Pancreas (tissue), 10 donors: ENCODE measurements around the gene TRAPPC3. TPM values are rescaled to one million over a fixed set of nuclear protein-coding genes. Genes with fewer than 3 reads are reported as not detected.

ENCODE experiments used
- ATAC-seq, 4 donors: fragments of 200-7000 bp; cut with Tn5 transposase; one replicate each; pipeline versions ENCODE4 v1.8.0 to v1.9.1; 2020; ENCODE audit warnings: mild to moderate bottlenecking in 4 of 4, moderate library complexity in 4 of 4
- DNase-seq, 6 donors: peaks; one replicate each; pipeline ENCODE4 v3.0.0-alpha.2; 2020
- FAIRE-seq: peaks from 2 replicates; lab custom pipeline; 2012; peaks lifted over from hg19 to GRCh38; lab: Jason Lieb, UNC
- H3K27ac ChIP-seq, 4 donors: fragments of 200-600 bp; sonication (generic); 1 replicate in 3 of 4; 2 replicates in 1 of 4; pipeline versions ENCODE4 v1.5.0 to v1.8.0; 2020
- H3K27me3 ChIP-seq, 4 donors: fragments of 200-600 bp; one replicate each; pipeline ENCODE4 v1.8.0; 2021
- H3K36me3 ChIP-seq, 3 donors: fragments of 200-600 bp; sonication (generic) in 1 of 3; one replicate each; pipeline versions ENCODE4 v1.5.0 to v1.8.0; 2020 to 2021
- H3K4me1 ChIP-seq, 3 donors: fragments of 200-600 bp; one replicate each; pipeline ENCODE4 v1.8.0; 2021
- H3K4me3 ChIP-seq, 4 donors: fragments of 200-600 bp; sonication (generic) in 2 of 4; one replicate each; pipeline versions ENCODE4 v1.5.0 to v1.8.0; 2020 to 2021
- H3K9me3 ChIP-seq, 4 donors: fragments of 200-600 bp; one replicate each; pipeline ENCODE4 v1.8.0; 2021
- WGBS, 2 donors: extraction: QIAGEN DNeasy Blood & Tissue Kit; methylation state at CpG; one replicate each; pipeline ENCODE4 v1.1.7; 2013; 5-methylcytosine and 5-hydroxymethylcytosine counted together
- intact Hi-C, 3 donors: fragments of 100-400 bp; cut with DNase I; formaldehyde crosslinking; loops; one replicate each; pipeline versions ENCODE4 v1.11.1 to v1.14.2; 2022
- polyA plus RNA-seq, 2 donors: library from polyadenylated mRNA; stranded (reverse); fragments of 200-250 nt; gene quantifications; one replicate each; pipeline ENCODE4 v1.2.3, GENCODE V29; 2013
- total RNA-seq, 6 donors: library from RNA; stranded (reverse); fragmentation: NEBNext Ultra II Directional in 4 of 6; extraction: Animal tissue kit (Norgen Biotek cat#: 25700) in 4 of 6; gene quantifications; one replicate each; pipeline versions ENCODE4 v1.2.1 to v1.2.4, GENCODE V29; 2021 to 2023
- TF ChIP-seq, protein P1 (sequence below), 4 donors: fragments of 200-600 bp; sonication (generic) in 3 of 4; IDR thresholded peaks; one replicate each; pipeline versions ENCODE4 v1.5.0 to v1.8.0; 2021; ENCODE audit warnings: antibody characterized with exemption in 4 of 4
- donor health status: healthy with polysubstance abuse.
- donor health status: DM: no; HTN: no; CAD: no; lungs with moderate emphysema.
- donor health status: DM: no; HTN: no; CAD: no.
- donor health status: control.
- donor health status: control.
- donor health status: Bipolar disorder and iron deficiency.
- donor health status: DM: yes; HTN: yes; CAD: no.
- donor health status: DM: no; HTN: no; CAD: no.
- donor health status: DM: no; HTN: no; CAD: no.
- donor health status: DM: yes; HTN: yes; CAD: no.

Gene TRAPPC3
- total and polyA plus RNA-seq, 8 donors, result 21.8 to 41.5 (median 27.0) TPM

DNA sequence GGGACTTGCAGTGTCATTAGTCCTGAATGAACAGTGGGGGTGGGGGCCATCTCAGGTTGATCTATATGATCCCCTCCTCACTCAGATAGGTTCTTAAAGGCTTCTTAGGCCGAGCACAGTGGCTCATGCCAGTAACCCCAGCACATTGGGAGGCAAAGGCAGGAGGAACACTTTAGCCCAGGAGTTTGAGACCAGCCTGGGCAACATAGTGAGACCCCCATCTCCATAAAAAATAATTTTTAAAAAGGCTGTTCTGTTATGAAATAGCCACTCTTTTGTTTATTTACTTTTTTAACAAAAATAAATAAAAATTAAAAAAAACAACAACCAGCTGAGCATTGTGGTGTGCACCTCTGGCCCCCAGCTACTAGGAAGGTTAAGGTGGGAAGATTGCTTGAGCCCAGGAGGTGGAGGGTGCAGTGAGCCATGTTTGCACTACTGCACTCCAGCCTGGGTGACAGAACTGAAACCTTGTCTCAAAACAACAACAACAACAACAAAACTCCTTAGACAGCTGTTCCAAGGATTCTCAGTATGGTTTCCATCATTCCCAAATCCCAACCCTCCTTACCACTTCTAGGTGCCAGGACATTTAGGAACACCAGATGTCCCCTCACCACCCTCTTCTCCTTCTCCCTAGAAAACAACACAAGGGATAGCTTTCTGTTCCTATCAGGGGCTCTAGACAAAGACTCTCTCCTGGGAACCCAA, 2.0 kb upstream of the TRAPPC3 start:
- Histone ChIP-seq H3K36me3 (no peaks in the 10 kb centered on the region), H3K9me3 (no peaks in the 10 kb centered on the region), H3K27me3 (no peaks in the 10 kb centered on the region), H3K4me1 (peaks cover 10 to 28% (median 14%) of the 10 kb centered on the region in 3 donors), H3K27ac (peak overlapping the region in 3 of 4 donors; percentile 89 to 93 (median 91)), H3K4me3 (no peak overlapping the region)
- TF ChIP-seq, protein P1, sequence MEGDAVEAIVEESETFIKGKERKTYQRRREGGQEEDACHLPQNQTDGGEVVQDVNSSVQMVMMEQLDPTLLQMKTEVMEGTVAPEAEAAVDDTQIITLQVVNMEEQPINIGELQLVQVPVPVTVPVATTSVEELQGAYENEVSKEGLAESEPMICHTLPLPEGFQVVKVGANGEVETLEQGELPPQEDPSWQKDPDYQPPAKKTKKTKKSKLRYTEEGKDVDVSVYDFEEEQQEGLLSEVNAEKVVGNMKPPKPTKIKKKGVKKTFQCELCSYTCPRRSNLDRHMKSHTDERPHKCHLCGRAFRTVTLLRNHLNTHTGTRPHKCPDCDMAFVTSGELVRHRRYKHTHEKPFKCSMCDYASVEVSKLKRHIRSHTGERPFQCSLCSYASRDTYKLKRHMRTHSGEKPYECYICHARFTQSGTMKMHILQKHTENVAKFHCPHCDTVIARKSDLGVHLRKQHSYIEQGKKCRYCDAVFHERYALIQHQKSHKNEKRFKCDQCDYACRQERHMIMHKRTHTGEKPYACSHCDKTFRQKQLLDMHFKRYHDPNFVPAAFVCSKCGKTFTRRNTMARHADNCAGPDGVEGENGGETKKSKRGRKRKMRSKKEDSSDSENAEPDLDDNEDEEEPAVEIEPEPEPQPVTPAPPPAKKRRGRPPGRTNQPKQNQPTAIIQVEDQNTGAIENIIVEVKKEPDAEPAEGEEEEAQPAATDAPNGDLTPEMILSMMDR (IDR thresholded peaks at IDR 0.05), result no peak
- FAIRE-seq (no peak), DNase-seq (no peak), ATAC-seq (no peak)
- intact Hi-C loops, result loop anchor here in 1 of 3 donors (5.0 kb wide), 1 partner anchor 36 kb away; no protein-coding TSS in a partner anchor
- WGBS, 2 donors, result 4 to 17% methylated on average over 1 of the region's 1 CpG

DNA sequence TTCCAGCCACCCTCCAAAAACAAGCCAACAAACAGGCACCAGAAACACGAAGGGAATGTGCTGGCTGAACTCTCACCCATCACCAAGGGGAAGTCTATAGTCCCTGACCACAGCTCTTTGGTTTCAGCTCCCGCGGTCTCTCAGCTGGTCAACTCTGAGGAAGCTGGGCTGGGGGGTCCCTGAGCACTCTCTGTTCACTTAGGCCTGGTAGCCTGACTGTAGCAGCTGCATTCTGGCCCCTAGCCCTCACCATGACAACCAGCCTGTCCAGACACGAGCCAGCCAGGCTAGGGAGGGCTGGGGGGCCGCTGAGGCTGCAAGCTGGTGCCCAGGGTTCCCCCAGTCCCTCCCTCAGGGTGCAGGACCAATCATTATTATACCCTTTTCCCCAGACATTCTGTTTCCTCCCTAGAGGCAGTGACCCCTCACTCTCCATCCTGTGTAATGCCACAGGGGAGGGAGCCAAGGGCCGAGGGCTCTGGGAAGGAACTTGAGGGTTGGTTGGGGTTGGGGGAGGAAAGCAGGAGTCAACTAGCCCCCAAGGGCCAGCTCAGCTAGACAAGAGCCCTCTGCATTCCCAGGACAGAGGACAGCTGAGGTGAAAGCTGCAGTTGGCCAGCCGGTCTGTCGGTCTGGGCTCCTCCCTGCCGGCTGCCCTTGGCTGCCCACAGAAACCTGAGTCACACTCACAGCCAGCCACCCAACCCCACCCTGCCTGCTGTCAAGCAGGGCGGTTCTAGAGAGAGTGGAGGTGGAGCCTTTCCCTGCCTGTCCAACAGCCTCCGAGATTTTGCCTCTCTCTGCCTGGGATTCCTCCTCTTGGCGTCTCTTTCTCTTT, 1.2 kb upstream of the TRAPPC3 start:
- intact Hi-C loops, result loop anchor here in 1 of 3 donors (5.0 kb wide), 1 partner anchor 37 kb away; no protein-coding TSS in a partner anchor
- peak; percentile 84 to 97 (median 93) for DNase-seq
- TF ChIP-seq, protein P1 (IDR thresholded peaks at IDR 0.05), result no peak
- no peaks in the 10 kb centered on the region for H3K36me3 ChIP-seq
- H3K4me3 ChIP-seq, result no peak overlapping the region
- peak; percentile 86 for FAIRE-seq
- peak; percentile 77 to 84 (median 80) for ATAC-seq
- H3K27ac ChIP-seq, result peak overlapping the region; percentile 89 to 93 (median 90)
- H3K4me1 ChIP-seq, result peaks cover 10 to 28% (median 14%) of the 10 kb centered on the region in 3 donors
- no peaks in the 10 kb centered on the region for H3K9me3 ChIP-seq
- H3K27me3 ChIP-seq, result no peaks in the 10 kb centered on the region
- WGBS, 2 donors, result 15 to 17% methylated on average over 12 of the region's 12 CpGs

DNA sequence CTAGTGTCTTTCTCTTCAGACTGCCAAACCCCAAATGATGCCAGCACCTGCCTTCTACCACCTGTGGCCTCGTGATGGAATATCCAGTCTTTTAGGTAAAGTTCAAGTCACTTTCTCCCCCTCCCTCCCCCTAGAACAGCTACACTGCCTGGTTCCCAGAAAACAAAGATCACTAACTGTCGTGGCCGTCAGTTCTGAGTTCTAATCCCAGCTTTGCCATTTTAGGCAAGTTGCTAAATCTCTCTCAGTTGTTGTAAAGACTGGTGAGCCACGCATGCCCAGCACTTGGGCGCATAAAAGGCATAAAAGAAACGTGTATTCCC, 648 bp upstream of the TRAPPC3 start:
- no peaks in the 10 kb centered on the region for H3K36me3 ChIP-seq
- no peak overlapping the region for H3K4me3 ChIP-seq
- 35 to 36% methylated on average over 6 of the region's 6 CpGs for whole genome bisulfite sequencing, 2 donors
- H3K27me3 ChIP-seq, result no peaks in the 10 kb centered on the region
- peaks cover 10 to 28% (median 11%) of the 10 kb centered on the region in 3 donors for H3K4me1 ChIP-seq
- H3K9me3 ChIP-seq, result no peaks in the 10 kb centered on the region
- no peak for FAIRE-seq
- intact Hi-C loops, result loop anchor here in 1 of 3 donors (5.0 kb wide), 1 partner anchor 37 kb away; no protein-coding TSS in a partner anchor
- peak overlapping the region; percentile 89 to 93 (median 90) for H3K27ac ChIP-seq
- TF ChIP-seq, protein P1 (IDR thresholded peaks at IDR 0.05), result no peak
- peak in 1 of 4 donors; percentile 0 for ATAC-seq
- DNase-seq, result peak in 1 of 6 donors; percentile 20

DNA sequence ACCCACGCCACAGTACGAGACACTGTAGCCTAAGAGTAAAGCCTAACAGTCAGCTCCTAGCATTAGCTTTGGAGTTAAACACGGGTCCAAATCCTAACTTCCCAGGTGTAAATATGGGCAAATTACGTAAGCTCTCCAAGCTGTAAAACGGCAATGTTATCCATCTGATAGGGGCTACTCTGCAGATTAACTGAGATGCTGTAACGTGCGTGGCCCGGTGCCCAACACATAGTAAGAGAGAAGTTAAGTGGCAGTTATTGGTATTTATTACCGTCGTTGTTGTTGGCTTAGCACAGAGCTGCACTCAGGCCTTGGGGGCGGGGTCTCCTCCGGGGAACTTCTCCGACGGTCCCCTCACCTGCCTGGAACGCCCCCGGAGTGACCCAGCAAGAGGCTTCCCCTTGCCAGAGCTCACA, 457 bp downstream of the TRAPPC3 start:
- TF ChIP-seq, protein P1 (IDR thresholded peaks at IDR 0.05), result no peak
- DNase-seq, result no peak
- peak overlapping the region; percentile 45 to 91 (median 86) for H3K27ac ChIP-seq
- FAIRE-seq, result no peak
- H3K27me3 ChIP-seq, result no peaks in the 10 kb centered on the region
- 1 to 2% methylated on average over 16 of the region's 16 CpGs for WGBS, 2 donors
- no peak for ATAC-seq
- peak overlapping the region; percentile 61 to 99 (median 86) for H3K4me3 ChIP-seq
- H3K9me3 ChIP-seq, result no peaks in the 10 kb centered on the region
- no peaks in the 10 kb centered on the region for H3K36me3 ChIP-seq
- intact Hi-C loops, result no loop called here
- peaks cover 10 to 28% (median 10%) of the 10 kb centered on the region in 3 donors for H3K4me1 ChIP-seq
